H9 (cell line): Measurements from ENCODE around the gene GLRA3. TPM values are rescaled to one million over a fixed set of nuclear protein-coding genes. Genes with fewer than 3 reads are reported as not detected.

Experiments
- DNase-seq: peaks from one replicate; pipeline ENCODE4 v3.0.0-alpha.2; 2017
- H2AFZ ChIP-seq: one replicate; pipeline ENCODE4 v1.6.1; 2013; ENCODE audit warnings: mild to moderate bottlenecking, low read length, control low read depth, moderate library complexity
- H2AK5ac ChIP-seq: 2 replicates; pipeline ENCODE4 v1.6.1; 2013; ENCODE audit warnings: low read length, control low read depth, mixed read lengths; ENCODE audit not compliant: insufficient read length
- H2BK120ac ChIP-seq: one replicate; pipeline ENCODE4 v1.6.1; 2013; ENCODE audit warnings: low read depth, mild to moderate bottlenecking, low read length, control low read depth, inconsistent platforms; ENCODE audit not compliant: poor library complexity, severe bottlenecking
- H2BK12ac ChIP-seq: 2 replicates; pipeline ENCODE4 v1.6.1; 2013; ENCODE audit warnings: low read length, control low read depth, mixed read lengths, low read depth; ENCODE audit not compliant: insufficient read length
- H2BK15ac ChIP-seq: 2 replicates; pipeline ENCODE4 v1.6.1; 2013; ENCODE audit warnings: low read depth, low read length, control low read depth
- H2BK20ac ChIP-seq: one replicate; pipeline ENCODE4 v1.6.1; 2013; ENCODE audit warnings: low read depth, mild to moderate bottlenecking, low read length, control low read depth, inconsistent platforms; ENCODE audit not compliant: poor library complexity, severe bottlenecking
- H2BK5ac ChIP-seq: 2 replicates; pipeline ENCODE4 v1.6.1; 2013; ENCODE audit warnings: low read length, control low read depth, mixed read lengths; ENCODE audit not compliant: insufficient read length
- H3K14ac ChIP-seq: 2 replicates; pipeline ENCODE4 v1.6.1; 2013; ENCODE audit warnings: low read length, control low read depth; ENCODE audit not compliant: insufficient read depth
- H3K18ac ChIP-seq: 2 replicates; pipeline ENCODE4 v1.6.1; 2013; ENCODE audit warnings: low read depth, mild to moderate bottlenecking, mixed read lengths, low read length, control low read depth; ENCODE audit not compliant: insufficient read length
- H3K23ac ChIP-seq: 2 replicates; pipeline ENCODE4 v1.6.1; 2013; ENCODE audit warnings: low read length, control low read depth, mixed read lengths, low read depth; ENCODE audit not compliant: insufficient read length
- H3K23me2 ChIP-seq: 2 replicates; pipeline ENCODE4 v1.6.1; 2013; ENCODE audit warnings: low read depth, mild to moderate bottlenecking, mixed read lengths, low read length, control low read depth; ENCODE audit not compliant: insufficient read length, poor library complexity, severe bottlenecking
- H3K27ac ChIP-seq: 2 replicates; pipeline ENCODE4 v1.5.1; 2013; ENCODE audit warnings: low read length, control low read depth, mixed read lengths, low read depth; ENCODE audit not compliant: insufficient read length
- H3K27me3 ChIP-seq: 2 replicates; pipeline ENCODE4 v1.6.1; 2013; ENCODE audit warnings: low read length, control low read depth, inconsistent platforms; ENCODE audit not compliant: insufficient read depth
- H3K4ac ChIP-seq: 2 replicates; pipeline ENCODE4 v1.6.1; 2013; ENCODE audit warnings: low read depth, mild to moderate bottlenecking, control low read depth, inconsistent platforms, low read length, moderate library complexity
- H3K4me1 ChIP-seq: 2 replicates; pipeline ENCODE4 v1.6.1; 2013; ENCODE audit warnings: low read length, control low read depth, inconsistent platforms; ENCODE audit not compliant: insufficient read depth
- H3K4me2 ChIP-seq: 2 replicates; pipeline ENCODE4 v1.6.1; 2013; ENCODE audit warnings: low read length, control low read depth, mixed read lengths; ENCODE audit not compliant: insufficient read length, insufficient read depth
- H3K56ac ChIP-seq: 2 replicates; pipeline ENCODE4 v1.6.1; 2013; ENCODE audit warnings: low read depth, mild to moderate bottlenecking, mixed read lengths, low read length, control low read depth; ENCODE audit not compliant: insufficient read length
- H3K79me1 ChIP-seq: 2 replicates; pipeline ENCODE4 v1.6.1; 2013; ENCODE audit warnings: low read depth, mild to moderate bottlenecking, moderate library complexity, low read length, control low read depth, inconsistent platforms; ENCODE audit not compliant: insufficient read depth, poor library complexity, severe bottlenecking
- H3K79me2 ChIP-seq: 2 replicates; pipeline ENCODE4 v1.6.1; 2013; ENCODE audit warnings: low read length, control low read depth, inconsistent platforms; ENCODE audit not compliant: insufficient read depth
- H3K9ac ChIP-seq: 2 replicates; pipeline ENCODE4 v1.6.1; 2013; ENCODE audit warnings: low read length, control low read depth, mixed read lengths; ENCODE audit not compliant: insufficient read length; ENCODE audit errors: extremely low read depth
- H3K9me3 ChIP-seq: one replicate; pipeline ENCODE4 v1.6.1; 2013; ENCODE audit warnings: low read depth, low read length, inconsistent platforms; ENCODE audit not compliant: control insufficient read depth
- H3T11ph ChIP-seq: one replicate; pipeline ENCODE4 v1.6.1; 2013; ENCODE audit warnings: mild to moderate bottlenecking, low read length, control low read depth, inconsistent platforms
- H4K20me1 ChIP-seq: one replicate; pipeline ENCODE4 v1.6.1; 2013; ENCODE audit not compliant: control insufficient read depth, insufficient read length, insufficient read depth
- H4K5ac ChIP-seq: 2 replicates; pipeline ENCODE4 v1.6.1; 2013; ENCODE audit warnings: low read depth, mild to moderate bottlenecking, mixed read lengths, low read length, control low read depth; ENCODE audit not compliant: insufficient read length
- H4K8ac ChIP-seq: replicated peaks from 2 replicates; pipeline ENCODE4 v1.6.1; 2013; ENCODE audit warnings: low read length, control low read depth, mixed read lengths, low read depth; ENCODE audit not compliant: insufficient read length
- H4K91ac ChIP-seq: 2 replicates; pipeline ENCODE4 v1.6.1; 2013; ENCODE audit warnings: low read depth, mild to moderate bottlenecking, moderate library complexity, mixed read lengths, low read length, control low read depth; ENCODE audit not compliant: insufficient read length
- H3K27ac Mint-ChIP-seq, 3 experiments: 2 replicates in 2 of 3; 3 replicates in 1 of 3; pipeline ENCODE4 v1.8.0; 2020 to 2021; ENCODE audit warnings: mixed read lengths in 3 of 3, mild to moderate bottlenecking in 1 of 3, moderate library complexity in 1 of 3
- H3K27me3 Mint-ChIP-seq: 2 replicates; pipeline ENCODE4 v1.8.0; 2021; ENCODE audit warnings: low read depth, mild to moderate bottlenecking, moderate library complexity, mixed read lengths
- H3K36me3 Mint-ChIP-seq, 3 experiments: 2 replicates in 2 of 3; 3 replicates in 1 of 3; pipeline ENCODE4 v1.8.0; 2020 to 2021; ENCODE audit warnings: low read depth in 3 of 3, mixed read lengths in 3 of 3; ENCODE audit not compliant: insufficient read depth in 1 of 3
- H3K4me1 Mint-ChIP-seq, 2 experiments: 2 replicates each; pipeline ENCODE4 v1.8.0; 2020; ENCODE audit warnings: mixed read lengths in 2 of 2
- H3K4me3 Mint-ChIP-seq, 2 experiments: 2 replicates in 1 of 2; 3 replicates in 1 of 2; pipeline ENCODE4 v1.8.0; 2020 to 2021; ENCODE audit warnings: mild to moderate bottlenecking in 2 of 2, mixed read lengths in 2 of 2, moderate library complexity in 1 of 2
- H3K9me3 Mint-ChIP-seq, 2 experiments: 2 replicates in 1 of 2; 3 replicates in 1 of 2; pipeline ENCODE4 v1.8.0; 2020; ENCODE audit warnings: mild to moderate bottlenecking in 2 of 2, mixed read lengths in 2 of 2, moderate library complexity in 1 of 2
- WGBS: extraction: QIAGEN DNeasy Blood & Tissue Kit; methylation state at CpG from one replicate; pipeline ENCODE4 v1.1.7; 2013; ENCODE audit warnings: missing lambda C conversion rate, low lambda C conversion rate, mixed read lengths; ENCODE audit not compliant: insufficient read length; ENCODE audit errors: extremely low coverage; 5-methylcytosine and 5-hydroxymethylcytosine counted together
- total RNA-seq: library from RNA; stranded (reverse); gene quantifications from 2 replicates; pipeline ENCODE4 v1.2.1, GENCODE V29; 2021
- TF ChIP-seq, protein P1 (sequence below): fragments of 200-600 bp; sonication (generic); conservative IDR thresholded peaks from 3 replicates; pipeline ENCODE4 v1.8.0; 2021; ENCODE audit warnings: antibody characterized with exemption, mild to moderate bottlenecking

The GLRA3 gene
- total RNA-seq, 1 experiment from 2014 or later: 0.09 TPM

GRCh38 chr4:174808119-174808518 lies 20.9 kb downstream of the GLRA3 start:
- Histone ChIP-seq H2BK15ac (no peak overlapping the region), H3K23me2 (no peaks in the 10 kb centered on the region), H3K18ac (no peak overlapping the region), H3K27me3 (no peaks in the 10 kb centered on the region), H3K4me1 (no peaks in the 10 kb centered on the region; the same call in 1 of the 2 replicates), H4K5ac (no peak overlapping the region), H3K23ac (no peak overlapping the region), H3K4me2 (no peak overlapping the region), H3K14ac (no peak overlapping the region), H4K8ac (no peak overlapping the region), H3K79me1 (no peaks in the 10 kb centered on the region), H3K9ac (no peak overlapping the region), H2BK5ac (no peak overlapping the region), H4K20me1 (no peaks in the 10 kb centered on the region), H2AK5ac (no peak overlapping the region), H3K79me2 (no peaks in the 10 kb centered on the region), H3K56ac (no peak overlapping the region), H3K4ac (no peak overlapping the region), H3T11ph (no peak overlapping the region), H4K91ac (no peak overlapping the region), H2BK20ac (no peak overlapping the region), H3K27ac (no peak overlapping the region), H2AFZ (no peak overlapping the region), H2BK12ac (no peak overlapping the region), H2BK120ac (no peak overlapping the region), H3K9me3 (no peaks in the 10 kb centered on the region)
- WGBS: no CpG with 5 or more reads among the region's 2 CpGs
- peaks cover 7 to 13% of the 10 kb centered on the region in 2 experiments for H3K4me1 Mint-ChIP-seq
- H3K36me3 Mint-ChIP-seq: no peaks in the 10 kb centered on the region; a peak in 1 of 7 replicates
- TF ChIP-seq, protein P1, sequence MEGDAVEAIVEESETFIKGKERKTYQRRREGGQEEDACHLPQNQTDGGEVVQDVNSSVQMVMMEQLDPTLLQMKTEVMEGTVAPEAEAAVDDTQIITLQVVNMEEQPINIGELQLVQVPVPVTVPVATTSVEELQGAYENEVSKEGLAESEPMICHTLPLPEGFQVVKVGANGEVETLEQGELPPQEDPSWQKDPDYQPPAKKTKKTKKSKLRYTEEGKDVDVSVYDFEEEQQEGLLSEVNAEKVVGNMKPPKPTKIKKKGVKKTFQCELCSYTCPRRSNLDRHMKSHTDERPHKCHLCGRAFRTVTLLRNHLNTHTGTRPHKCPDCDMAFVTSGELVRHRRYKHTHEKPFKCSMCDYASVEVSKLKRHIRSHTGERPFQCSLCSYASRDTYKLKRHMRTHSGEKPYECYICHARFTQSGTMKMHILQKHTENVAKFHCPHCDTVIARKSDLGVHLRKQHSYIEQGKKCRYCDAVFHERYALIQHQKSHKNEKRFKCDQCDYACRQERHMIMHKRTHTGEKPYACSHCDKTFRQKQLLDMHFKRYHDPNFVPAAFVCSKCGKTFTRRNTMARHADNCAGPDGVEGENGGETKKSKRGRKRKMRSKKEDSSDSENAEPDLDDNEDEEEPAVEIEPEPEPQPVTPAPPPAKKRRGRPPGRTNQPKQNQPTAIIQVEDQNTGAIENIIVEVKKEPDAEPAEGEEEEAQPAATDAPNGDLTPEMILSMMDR: no peak
- H3K27me3 Mint-ChIP-seq: no peaks in the 10 kb centered on the region
- H3K9me3 Mint-ChIP-seq: no peaks in the 10 kb centered on the region; a peak in 1 of 5 replicates
- no peak overlapping the region for H3K4me3 Mint-ChIP-seq
- no peak for DNase-seq
- no peak overlapping the region for H3K27ac Mint-ChIP-seq
